DMS114 treated with DMSO at 0.1 percent for 48 hours (cell line): ENCODE measurements around the gene SLC39A6.
"Not testable (repeated sequence)": the region's sequence is repeated elsewhere in the genome, so short reads cannot be mapped to it uniquely, and the experiment has no call there.

Experiments
- DNase-seq: peaks from one replicate; lab custom pipeline; 2025; ENCODE audit not compliant: unreplicated experiment; lab: John Stamatoyannopoulos, UW

SLC39A6 gene

DNA sequence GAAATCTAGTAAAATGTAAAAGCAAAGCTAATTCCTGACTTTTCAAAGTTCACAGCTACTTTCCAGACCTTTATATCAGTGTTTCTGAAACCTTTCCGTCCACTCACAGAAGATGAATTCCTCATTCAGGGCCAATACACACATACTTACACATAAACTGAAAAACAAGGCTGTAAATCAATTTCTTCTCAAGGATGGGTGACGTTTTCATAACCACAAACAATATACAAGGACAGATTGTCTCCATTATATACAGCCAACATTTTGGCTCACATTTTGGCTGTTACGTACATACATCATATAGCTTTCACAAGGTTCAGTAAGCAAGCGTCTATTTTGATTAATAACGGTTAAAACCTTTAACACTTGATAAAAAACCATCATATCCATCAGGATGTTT is 63.1 kb downstream of the SLC39A6 start:
- DNase-seq = no peak

DNA sequence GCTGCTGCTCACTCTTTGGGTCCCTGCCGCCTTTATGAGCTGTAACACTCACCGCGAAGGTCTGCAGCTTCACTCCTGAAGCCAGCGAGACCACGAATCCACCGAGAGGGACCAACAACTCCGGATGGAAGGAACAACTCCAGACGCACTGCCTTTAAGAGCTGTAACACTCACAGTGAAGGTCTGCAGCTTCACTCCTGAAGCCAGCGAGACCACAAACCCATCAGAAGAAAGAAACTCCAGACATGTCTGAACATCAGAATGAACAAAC is 64.4 kb downstream of the SLC39A6 start:
- DNase-seq = not testable (repeated sequence)

DNA sequence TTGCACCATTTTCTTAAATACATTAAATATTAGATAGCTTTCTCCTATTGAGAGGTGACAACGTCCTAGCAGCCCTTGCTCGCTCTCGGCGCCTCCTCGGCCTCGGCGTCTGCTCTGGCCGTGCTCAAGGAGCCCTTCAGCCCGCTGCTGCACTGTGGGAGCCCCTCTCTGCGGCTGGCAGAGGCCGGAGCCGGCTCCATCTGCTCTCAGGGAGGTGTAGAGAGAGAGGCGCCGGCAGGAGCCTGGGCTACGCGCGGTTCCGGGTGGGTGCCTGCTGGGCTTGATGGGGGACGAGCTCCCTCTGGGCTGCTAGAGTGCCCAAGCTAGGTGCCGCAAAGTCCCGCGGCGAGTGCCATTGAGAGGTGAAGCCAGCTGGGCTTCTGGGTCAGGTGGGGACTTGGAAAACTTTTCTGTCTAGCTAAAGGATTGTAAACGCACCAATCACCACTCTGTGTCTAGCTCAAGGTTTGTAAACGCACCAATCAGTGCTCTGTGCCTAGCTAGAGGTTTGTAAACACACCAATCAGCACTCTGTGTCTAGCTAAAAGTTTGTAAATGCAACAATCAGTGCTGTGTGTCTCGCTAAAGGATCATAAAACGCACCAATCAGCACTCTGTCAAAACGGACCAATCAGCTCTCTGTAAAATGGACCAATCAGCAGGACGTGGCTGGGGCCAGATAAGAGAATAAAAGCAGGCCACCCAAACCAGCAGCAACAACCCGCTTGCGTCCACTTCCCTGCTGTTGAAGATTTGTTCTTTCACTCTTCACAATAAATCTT is 64.9 kb downstream of the SLC39A6 start:
- no peak for DNase-seq

DNA sequence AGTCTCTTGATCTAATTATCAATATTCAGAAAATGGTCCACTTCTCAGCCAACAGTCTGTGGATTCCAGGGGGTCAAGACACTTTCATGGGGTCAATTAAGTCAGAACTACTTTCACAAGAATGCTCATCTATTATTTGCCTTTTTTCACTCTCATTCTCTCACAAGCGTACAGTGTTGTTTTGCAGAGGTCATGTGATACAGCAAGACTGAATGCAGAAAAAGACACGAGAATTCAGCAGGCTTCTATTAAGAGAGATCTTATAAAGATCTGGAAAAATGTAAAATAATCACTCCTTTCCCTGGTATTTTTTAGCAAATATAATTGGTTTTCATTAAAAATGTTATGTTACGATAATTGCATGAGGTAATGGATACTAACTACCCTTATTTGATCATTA is 70.5 kb downstream of the SLC39A6 start:
- no peak for DNase-seq
